Measurements from ENCODE around the gene PAK3.

- no peak for TF ChIP-seq PATZ1 (CRISPR knock-in tag; IDR thresholded peaks at IDR 0.05; ENCODE audit: borderline replicate concordance)
- TF ChIP-seq RARB (CRISPR knock-in tag; IDR thresholded peaks at IDR 0.05) = no peak
- no peak for TF ChIP-seq POU6F1 (CRISPR knock-in tag; IDR thresholded peaks at IDR 0.05; ENCODE audit: borderline replicate concordance, low read depth)
- TF ChIP-seq BACH2 (CRISPR knock-in tag; IDR thresholded peaks at IDR 0.05; ENCODE audit: borderline replicate concordance) = no peak
- no peak for TF ChIP-seq PPARA (CRISPR knock-in tag; IDR thresholded peaks at IDR 0.05; ENCODE audit: borderline replicate concordance)
- TF ChIP-seq ESRRG (CRISPR knock-in tag; IDR thresholded peaks at IDR 0.05) = no peak
- TF ChIP-seq CSRNP3 (CRISPR knock-in tag; IDR thresholded peaks at IDR 0.05) = no peak
- no peak for TF ChIP-seq ZFP30 (CRISPR knock-in tag; IDR thresholded peaks at IDR 0.05)
- no peak for TF ChIP-seq ARNTL (CRISPR knock-in tag; IDR thresholded peaks at IDR 0.05; ENCODE audit: borderline replicate concordance, low read depth)
- no peak for TF ChIP-seq GLIS3 (CRISPR knock-in tag; IDR thresholded peaks at IDR 0.05)
- TF ChIP-seq ZFP3 (CRISPR knock-in tag; IDR thresholded peaks at IDR 0.05) = no peak
- no peak for TF ChIP-seq ZNF8 (CRISPR knock-in tag; IDR thresholded peaks at IDR 0.05)
- TF ChIP-seq OSR1 (CRISPR knock-in tag; IDR thresholded peaks at IDR 0.05) = no peak
These were observed 7.3 kb downstream of the PAK3 start for GRCh38 chrX:111103246-111103645.

All from SK-N-SH treated with all-trans-retinoic acid at 6 μM for 48 hours (cell line).